ENCODE results near the gene LRIT3.
A peak's percentile ranks its signal among the peaks of the same experiment; 100 is the strongest.

Gene LRIT3

GRCh38 chr4:109847896-109848442 lies at the start of gene LRIT3:
Gene LRIT3 (plus strand): TSS chr4:109848107. CDS start chr4:109848202, 95 bp downstream.
- no peak within 1 kb of the TSS for H3K4me3 ChIP-seq (ENCODE audit: control insufficient read depth, low read depth, low read length)
- no peak for DNase-seq (ENCODE audit: low read depth)
- TF ChIP-seq CTCF (IDR thresholded peaks at IDR 0.05; ENCODE audit: control insufficient read depth, insufficient read depth, low read depth, low read length, missing control alignments): no peak

- DNase-seq (ENCODE audit: low read depth): no peak
- H3K4me3 ChIP-seq (ENCODE audit: control insufficient read depth, low read depth, low read length): no peak overlapping the region
- no peak for TF ChIP-seq CTCF (IDR thresholded peaks at IDR 0.05; ENCODE audit: control insufficient read depth, insufficient read depth, low read depth, low read length, missing control alignments)
These were observed 49.0 kb upstream of the LRIT3 start for GRCh38 chr4:109798866-109799265.

DNA sequence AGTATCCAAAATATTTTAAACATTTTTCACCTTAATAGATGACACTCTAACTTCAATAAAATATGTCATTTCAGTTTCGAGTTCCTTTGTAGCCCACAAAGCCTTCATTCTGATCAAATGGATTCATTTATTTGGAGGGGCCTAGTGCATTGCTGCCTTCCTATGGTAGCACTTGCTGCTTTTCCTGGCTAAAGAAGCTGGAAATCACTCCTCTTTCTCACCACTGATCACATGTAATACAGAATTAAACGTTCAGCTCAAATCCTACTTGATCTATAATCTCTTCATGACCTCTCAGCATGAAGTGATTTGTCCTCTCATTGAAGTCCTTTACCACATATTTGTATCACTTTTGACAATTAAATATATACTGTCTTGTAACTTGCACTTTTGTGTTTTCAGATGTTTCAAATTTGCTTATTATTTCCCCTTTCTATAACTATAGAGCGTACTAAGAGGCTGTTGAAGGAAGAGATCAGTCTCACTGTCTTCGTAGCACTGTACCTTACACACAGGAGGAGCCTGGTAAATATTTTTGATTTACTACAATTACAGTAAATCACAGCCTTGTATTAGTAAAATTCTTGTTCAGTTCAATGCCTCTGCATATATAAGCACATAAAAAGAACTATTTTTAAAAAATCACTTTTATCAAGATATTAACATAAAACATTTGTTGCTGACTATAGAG lies 46.7 kb upstream of the LRIT3 start:
- TF ChIP-seq CTCF (IDR thresholded peaks at IDR 0.05; ENCODE audit: control insufficient read depth, insufficient read depth, low read depth, low read length, missing control alignments): no peak
- no peak overlapping the region for H3K4me3 ChIP-seq (ENCODE audit: control insufficient read depth, low read depth, low read length)
- no peak for DNase-seq (ENCODE audit: low read depth)

GRCh38 chr4:109801895-109802319 lies 46.0 kb upstream of the LRIT3 start, which contains the start of gene CFI:
Gene CFI (minus strand): TSS chr4:109801999. CDS start chr4:109801971, 28 bp downstream.
- no peak within 1 kb of the TSS for H3K4me3 ChIP-seq (ENCODE audit: control insufficient read depth, low read depth, low read length)
- peak; percentile 49 for DNase-seq (ENCODE audit: low read depth)
- TF ChIP-seq CTCF (IDR thresholded peaks at IDR 0.05; ENCODE audit: control insufficient read depth, insufficient read depth, low read depth, low read length, missing control alignments): no peak

- peak; percentile 4 for DNase-seq (ENCODE audit: low read depth)
- no peak overlapping the region for H3K4me3 ChIP-seq (ENCODE audit: control insufficient read depth, low read depth, low read length)
- TF ChIP-seq CTCF (IDR thresholded peaks at IDR 0.05; ENCODE audit: control insufficient read depth, insufficient read depth, low read depth, low read length, missing control alignments): peak; percentile 47
These were observed 43.9 kb upstream of the LRIT3 start for GRCh38 chr4:109803924-109804571.

DNA sequence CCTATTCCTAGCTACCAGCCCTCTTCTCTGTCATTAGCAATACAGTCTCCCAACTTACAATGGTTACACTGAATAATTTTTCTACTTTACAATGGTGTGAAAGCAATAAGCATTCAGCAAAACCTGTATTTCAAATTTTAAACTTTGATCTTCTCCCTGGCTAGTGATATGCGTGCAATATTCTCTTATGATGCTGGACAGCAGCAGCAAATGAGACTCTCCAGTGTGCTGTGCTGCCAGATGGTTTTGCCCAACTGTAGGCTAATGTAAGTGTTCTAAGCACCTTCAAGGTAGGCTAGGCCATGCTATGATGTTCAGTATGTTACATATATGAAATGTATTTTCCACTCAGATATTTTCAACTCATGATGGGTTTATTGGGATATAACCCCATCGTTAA lies 38.3 kb upstream of the LRIT3 start:
- no peak for TF ChIP-seq CTCF (IDR thresholded peaks at IDR 0.05; ENCODE audit: control insufficient read depth, insufficient read depth, low read depth, low read length, missing control alignments)
- DNase-seq (ENCODE audit: low read depth): no peak
- H3K4me3 ChIP-seq (ENCODE audit: control insufficient read depth, low read depth, low read length): no peak overlapping the region
